MM.1S (cell line): Measurements from ENCODE around the gene EPN2.

Experiments
- DNase-seq: peaks from one replicate; pipeline ENCODE4 v3.0.0-alpha.2; 2015
- H2AFZ ChIP-seq: fragments of 300-600 bp; sonication (generic); 2 replicates; pipeline ENCODE4 v1.6.0; 2016; ENCODE audit warnings: antibody characterized with exemption, low read length
- H3F3A ChIP-seq: fragments of 300-600 bp; sonication (generic); 2 replicates; pipeline ENCODE4 v1.6.1; 2016; ENCODE audit warnings: mild to moderate bottlenecking, antibody characterized with exemption, low read length, moderate library complexity, mixed read lengths; ENCODE audit not compliant: insufficient read depth
- H3K27ac ChIP-seq: fragments of 300-600 bp; sonication (generic); 2 replicates; pipeline ENCODE4 v1.5.1; 2016; ENCODE audit warnings: mild to moderate bottlenecking, low read length
- H3K27me3 ChIP-seq: fragments of 300-600 bp; sonication (generic); replicated peaks from 2 replicates; pipeline ENCODE4 v1.6.0; 2016; ENCODE audit warnings: low read length; ENCODE audit not compliant: insufficient read depth
- H3K36me3 ChIP-seq: fragments of 300-600 bp; sonication (generic); replicated peaks from 2 replicates; pipeline ENCODE4 v1.6.1; 2016; ENCODE audit warnings: mild to moderate bottlenecking, low read length, mixed read lengths; ENCODE audit not compliant: insufficient read depth
- H3K4me1 ChIP-seq: fragments of 300-600 bp; sonication (generic); 2 replicates; pipeline ENCODE4 v1.6.1; 2016; ENCODE audit warnings: low read length, mixed read lengths
- H3K4me2 ChIP-seq: fragments of 300-600 bp; sonication (generic); 2 replicates; pipeline ENCODE4 v1.6.0; 2016; ENCODE audit warnings: low read depth, low read length
- H3K4me3 ChIP-seq: fragments of 300-600 bp; sonication (generic); 2 replicates; pipeline ENCODE4 v1.5.1; 2016; ENCODE audit warnings: low read length, mixed read lengths
- H3K79me2 ChIP-seq: fragments of 300-600 bp; sonication (generic); 2 replicates; pipeline ENCODE4 v1.6.1; 2016; ENCODE audit warnings: mixed run types, low read length, mixed read lengths
- H3K9ac ChIP-seq: fragments of 300-600 bp; sonication (generic); 2 replicates; pipeline ENCODE4 v1.6.1; 2016; ENCODE audit warnings: low read length, mixed read lengths
- H3K9me2 ChIP-seq: fragments of 300-600 bp; sonication (generic); replicated peaks from 2 replicates; pipeline ENCODE4 v1.6.1; 2016; ENCODE audit warnings: mild to moderate bottlenecking, low read length, mixed read lengths; ENCODE audit not compliant: insufficient read depth
- H3K9me3 ChIP-seq: fragments of 300-600 bp; sonication (generic); replicated peaks from 2 replicates; pipeline ENCODE4 v1.6.1; 2016; ENCODE audit warnings: mild to moderate bottlenecking, low read length, mixed read lengths; ENCODE audit not compliant: insufficient read depth
- H4K20me1 ChIP-seq: fragments of 300-600 bp; sonication (generic); 2 replicates; pipeline ENCODE4 v1.6.1; 2016; ENCODE audit warnings: mild to moderate bottlenecking, low read length, moderate library complexity, mixed read lengths; ENCODE audit not compliant: insufficient read depth
- EZH2 ChIP-seq: fragments of 300-600 bp; sonication (generic); optimal IDR thresholded peaks from 2 replicates; pipeline ENCODE3; 2017; ENCODE audit warnings: low read depth, mild to moderate bottlenecking, antibody characterized with exemption, low read length, mixed read lengths
- EZH2phosphoT487 ChIP-seq: fragments of 300-600 bp; sonication (generic); IDR thresholded peaks from 2 replicates; pipeline ENCODE4 v1.6.1; 2018; ENCODE audit warnings: antibody characterized with exemption, low read length
- TF ChIP-seq, protein P1 (sequence below): fragments of 300-600 bp; sonication (generic); IDR thresholded peaks from 2 replicates; pipeline ENCODE4 v1.5.1; 2016; ENCODE audit warnings: antibody characterized with exemption, low read length, mixed read lengths

Gene EPN2

DNA sequence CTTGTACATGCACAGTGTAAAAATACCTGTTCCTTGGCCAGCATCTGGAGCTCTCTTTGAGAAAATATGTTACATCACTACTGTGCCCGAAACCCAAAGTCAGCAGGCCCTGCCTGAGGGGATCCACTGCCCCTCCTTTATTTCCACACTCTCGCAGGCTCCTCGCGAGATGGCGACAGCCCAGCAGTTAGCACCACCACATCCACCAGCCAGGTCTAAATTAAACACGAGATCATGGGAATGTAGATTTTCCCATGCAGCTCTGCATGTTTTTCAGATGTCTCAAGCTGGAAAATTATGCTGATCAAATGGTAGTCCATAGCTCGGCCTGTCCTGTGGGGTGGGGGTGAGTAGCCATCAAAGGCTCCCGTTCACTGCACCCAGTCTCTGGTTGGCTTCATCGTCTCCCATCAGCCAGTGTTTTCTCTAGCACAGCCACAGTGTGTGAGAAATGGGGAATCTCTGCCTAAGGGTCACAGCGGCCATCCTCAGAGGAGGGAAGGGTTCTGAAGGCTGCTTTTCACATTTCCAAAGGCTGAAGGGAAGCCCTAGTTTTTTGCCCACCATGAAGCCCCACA, 34.7 kb downstream of the EPN2 start:
- Histone ChIP-seq H3K36me3 (no peaks in the 10 kb centered on the region), H3K9ac (no peak overlapping the region), H3K79me2 (0 out of 2 replicates have a peak, but pooled peaks cover 5% of the 10 kb centered on the region), H3K27me3 (no peaks in the 10 kb centered on the region), H3K4me1 (peaks cover 24% of the 10 kb centered on the region), H4K20me1 (no peaks in the 10 kb centered on the region), H3F3A (no peaks in the 10 kb centered on the region; the same call in 1 of the 2 replicates), H3K9me3 (no peaks in the 10 kb centered on the region), H2AFZ (no peak overlapping the region), H3K27ac (no peak overlapping the region), H3K4me3 (no peak overlapping the region), H3K4me2 (no peak overlapping the region), H3K9me2 (no peaks in the 10 kb centered on the region)
- DNase-seq, result no peak
- TF ChIP-seq, protein P1, sequence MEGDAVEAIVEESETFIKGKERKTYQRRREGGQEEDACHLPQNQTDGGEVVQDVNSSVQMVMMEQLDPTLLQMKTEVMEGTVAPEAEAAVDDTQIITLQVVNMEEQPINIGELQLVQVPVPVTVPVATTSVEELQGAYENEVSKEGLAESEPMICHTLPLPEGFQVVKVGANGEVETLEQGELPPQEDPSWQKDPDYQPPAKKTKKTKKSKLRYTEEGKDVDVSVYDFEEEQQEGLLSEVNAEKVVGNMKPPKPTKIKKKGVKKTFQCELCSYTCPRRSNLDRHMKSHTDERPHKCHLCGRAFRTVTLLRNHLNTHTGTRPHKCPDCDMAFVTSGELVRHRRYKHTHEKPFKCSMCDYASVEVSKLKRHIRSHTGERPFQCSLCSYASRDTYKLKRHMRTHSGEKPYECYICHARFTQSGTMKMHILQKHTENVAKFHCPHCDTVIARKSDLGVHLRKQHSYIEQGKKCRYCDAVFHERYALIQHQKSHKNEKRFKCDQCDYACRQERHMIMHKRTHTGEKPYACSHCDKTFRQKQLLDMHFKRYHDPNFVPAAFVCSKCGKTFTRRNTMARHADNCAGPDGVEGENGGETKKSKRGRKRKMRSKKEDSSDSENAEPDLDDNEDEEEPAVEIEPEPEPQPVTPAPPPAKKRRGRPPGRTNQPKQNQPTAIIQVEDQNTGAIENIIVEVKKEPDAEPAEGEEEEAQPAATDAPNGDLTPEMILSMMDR, result no peak
- TF ChIP-seq EZH2phosphoT487 (no peak), EZH2 (no peak)

DNA sequence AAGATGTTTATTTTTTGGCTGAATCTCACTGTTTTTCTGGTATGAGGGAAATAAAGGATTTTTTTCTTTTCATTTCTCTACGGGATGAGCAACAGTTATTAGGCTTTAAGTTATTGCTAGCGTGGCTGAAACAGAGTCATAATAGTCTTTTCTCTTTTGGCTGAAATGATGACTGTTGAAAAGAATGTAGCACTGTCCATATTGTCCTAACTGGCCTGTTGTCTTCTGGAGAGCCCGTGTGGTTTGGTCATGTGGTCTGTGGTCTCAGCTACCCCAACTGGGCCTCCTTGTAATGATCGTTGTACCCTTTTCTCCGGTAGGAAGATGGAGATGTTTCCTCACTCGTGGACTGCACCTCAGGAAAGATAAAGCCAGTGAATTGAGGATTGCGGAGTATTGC, 36.6 kb downstream of the EPN2 start:
- no peak overlapping the region for H3K9ac ChIP-seq
- H3K36me3 ChIP-seq, result no peaks in the 10 kb centered on the region
- no peak for DNase-seq
- no peak overlapping the region for H3K4me3 ChIP-seq
- no peak overlapping the region for H3K4me2 ChIP-seq
- no peaks in the 10 kb centered on the region for H3K9me3 ChIP-seq
- H4K20me1 ChIP-seq, result no peaks in the 10 kb centered on the region
- no peaks in the 10 kb centered on the region; the same call in 1 of the 2 replicates for H3F3A ChIP-seq
- peaks cover 24% of the 10 kb centered on the region for H3K4me1 ChIP-seq
- 0 out of 2 replicates have a peak, but pooled peaks cover 5% of the 10 kb centered on the region for H3K79me2 ChIP-seq
- no peaks in the 10 kb centered on the region for H3K27me3 ChIP-seq
- H3K9me2 ChIP-seq, result no peaks in the 10 kb centered on the region
- H2AFZ ChIP-seq, result no peak overlapping the region
- H3K27ac ChIP-seq, result no peak overlapping the region
- TF ChIP-seq EZH2phosphoT487, result no peak
- TF ChIP-seq, protein P1, result no peak
- no peak for TF ChIP-seq EZH2

DNA sequence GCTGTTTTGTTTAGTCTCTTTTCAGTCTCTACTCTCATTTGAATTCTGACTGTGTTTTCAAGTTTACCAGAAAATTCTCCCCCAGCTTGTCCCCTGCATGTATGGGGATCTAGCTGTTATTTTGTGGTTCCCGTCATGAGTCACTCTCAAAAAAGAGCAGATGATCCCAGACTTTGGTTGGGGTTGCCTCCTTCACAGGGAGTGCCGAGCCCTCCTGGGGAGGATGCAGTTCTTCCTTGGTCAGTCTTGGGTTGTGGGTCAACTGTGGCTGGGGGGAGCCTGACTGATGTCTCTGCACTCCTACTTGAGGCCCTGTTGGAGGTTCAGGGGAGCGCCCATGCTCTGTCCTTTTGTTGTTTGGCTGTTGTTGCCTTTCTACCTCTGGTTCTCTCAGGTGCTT, 37.7 kb downstream of the EPN2 start:
- Histone ChIP-seq H3K9me2 (no peaks in the 10 kb centered on the region), H3K4me2 (no peak overlapping the region), H3K36me3 (no peaks in the 10 kb centered on the region), H3K27ac (no peak overlapping the region), H3K4me3 (no peak overlapping the region), H3K9ac (no peak overlapping the region), H3K79me2 (0 out of 2 replicates have a peak, but pooled peaks cover 5% of the 10 kb centered on the region), H3K4me1 (peaks cover 16% of the 10 kb centered on the region), H4K20me1 (no peaks in the 10 kb centered on the region), H3K9me3 (no peaks in the 10 kb centered on the region), H2AFZ (no peak overlapping the region), H3K27me3 (no peaks in the 10 kb centered on the region), H3F3A (no peaks in the 10 kb centered on the region)
- DNase-seq, result no peak
- TF ChIP-seq EZH2phosphoT487 (no peak), EZH2 (no peak)
- TF ChIP-seq, protein P1, result no peak
